ENCODE data around the gene SRCIN1.
"Not testable (repeated sequence)": the region's sequence is repeated elsewhere in the genome, so short reads cannot be mapped to it uniquely, and the experiment has no call there.

Gene SRCIN1

DNA sequence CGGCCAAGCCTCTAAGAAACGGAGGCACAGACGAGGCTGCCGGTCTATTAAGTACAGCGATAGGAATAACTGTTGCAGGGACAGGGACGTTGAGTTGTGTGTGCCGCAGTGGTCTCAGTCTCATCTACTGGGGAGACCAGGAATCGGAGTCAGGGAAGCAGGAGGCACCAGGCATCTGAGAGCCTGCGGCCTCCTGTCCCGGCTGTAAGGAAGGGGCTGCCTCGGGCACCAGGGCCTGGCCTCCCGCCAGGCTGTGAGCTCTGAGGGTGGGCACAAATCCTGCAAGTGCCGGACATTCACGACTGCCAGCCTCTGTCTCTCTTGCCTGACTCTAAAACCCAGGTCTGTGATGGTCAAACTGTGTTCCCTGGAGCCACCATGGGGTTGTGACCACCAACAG lies 101.5 kb downstream of the SRCIN1 start:
- DNase-seq = no peak

DNA sequence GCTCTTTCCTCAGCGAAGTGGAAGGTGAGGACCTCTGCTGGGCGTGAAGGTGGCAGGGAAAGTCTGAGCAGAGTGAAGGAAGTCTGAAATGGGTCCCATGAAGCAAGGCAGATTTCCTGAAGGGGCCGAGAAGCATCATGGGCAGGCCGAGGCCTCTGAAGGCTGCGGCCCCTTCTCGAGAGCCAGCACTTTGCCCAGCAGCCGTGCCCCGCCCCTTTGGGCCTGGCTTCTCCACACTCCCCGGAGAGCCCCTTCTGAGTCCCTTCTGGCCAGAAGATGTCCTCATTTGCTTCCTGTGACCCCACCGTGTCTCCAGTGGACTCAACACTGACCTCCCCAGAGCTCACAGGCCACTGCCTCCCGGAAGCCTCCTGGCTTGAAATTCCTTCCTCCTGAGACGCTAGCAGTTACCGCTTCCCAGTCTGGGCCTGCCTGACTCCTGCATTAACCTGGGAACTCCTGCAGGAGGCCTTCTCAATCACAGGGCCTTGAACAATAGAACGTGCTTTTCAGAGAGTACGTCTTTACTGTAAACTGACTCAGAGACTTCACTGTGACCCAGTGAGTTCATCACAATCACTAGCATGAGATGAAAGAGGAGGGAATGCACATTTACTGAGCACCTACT lies 102.4 kb downstream of the SRCIN1 start:
- not testable (repeated sequence) for DNase-seq

DNA sequence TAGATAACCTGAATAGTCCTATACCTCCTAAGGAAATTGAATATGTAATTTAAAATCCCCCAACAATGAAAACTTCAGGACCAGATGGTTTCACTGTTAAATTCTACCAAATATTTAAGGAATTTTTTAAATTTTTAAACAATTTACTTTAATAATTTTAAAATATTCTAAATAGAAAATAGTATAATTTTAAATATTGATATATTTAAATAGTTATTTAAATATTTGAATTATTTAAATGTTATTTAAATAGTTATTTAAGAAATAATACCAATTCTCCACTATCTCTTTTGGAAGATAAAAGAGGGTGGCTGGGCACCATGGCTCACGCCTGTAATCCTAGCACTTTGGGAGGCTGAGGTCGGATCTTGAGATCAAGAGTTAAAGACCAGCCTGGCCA lies 104.0 kb downstream of the SRCIN1 start:
- not testable (repeated sequence) for DNase-seq

DNA sequence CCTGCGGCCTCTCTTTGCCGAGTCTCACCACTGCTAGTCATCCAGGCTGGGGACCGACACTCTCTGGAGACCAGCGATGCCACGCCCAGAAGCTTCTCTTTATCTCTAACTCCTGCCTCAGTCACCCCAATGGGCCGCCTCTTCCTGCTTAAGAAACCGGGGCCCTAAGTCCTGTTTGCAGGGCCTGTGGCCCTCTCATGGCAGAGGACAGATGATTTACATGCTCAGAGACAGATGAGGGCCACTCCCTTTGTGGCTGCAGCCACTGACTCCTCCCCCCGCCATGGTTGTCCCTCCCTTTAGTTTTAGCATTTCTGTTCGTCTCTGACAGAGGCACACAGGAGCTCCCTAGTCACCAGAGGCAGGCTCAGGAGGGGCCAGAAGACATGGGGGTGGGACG lies 106.5 kb downstream of the SRCIN1 start:
- not testable (repeated sequence) for DNase-seq

DNA sequence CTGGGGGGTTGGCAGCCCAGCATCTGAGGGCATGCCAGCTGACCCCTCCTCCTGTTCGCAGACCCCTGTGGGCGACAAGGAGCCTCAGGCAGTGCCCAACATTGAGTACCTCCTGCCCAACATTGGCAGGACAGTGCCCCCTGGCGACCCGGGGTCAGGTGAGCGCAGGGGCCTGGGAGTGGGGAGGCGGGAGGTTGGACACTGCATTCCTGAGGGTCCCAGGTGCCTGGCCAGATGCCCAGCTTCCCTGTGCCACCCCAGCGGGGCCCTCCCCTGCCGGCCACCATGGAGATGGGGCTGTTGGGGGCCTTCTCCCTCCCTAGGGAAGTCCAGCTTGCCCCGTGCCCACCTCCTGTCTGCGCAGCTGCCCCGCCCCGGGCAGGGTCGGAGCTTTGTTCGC lies 107.4 kb downstream of the SRCIN1 start:
- no peak for DNase-seq

DNA sequence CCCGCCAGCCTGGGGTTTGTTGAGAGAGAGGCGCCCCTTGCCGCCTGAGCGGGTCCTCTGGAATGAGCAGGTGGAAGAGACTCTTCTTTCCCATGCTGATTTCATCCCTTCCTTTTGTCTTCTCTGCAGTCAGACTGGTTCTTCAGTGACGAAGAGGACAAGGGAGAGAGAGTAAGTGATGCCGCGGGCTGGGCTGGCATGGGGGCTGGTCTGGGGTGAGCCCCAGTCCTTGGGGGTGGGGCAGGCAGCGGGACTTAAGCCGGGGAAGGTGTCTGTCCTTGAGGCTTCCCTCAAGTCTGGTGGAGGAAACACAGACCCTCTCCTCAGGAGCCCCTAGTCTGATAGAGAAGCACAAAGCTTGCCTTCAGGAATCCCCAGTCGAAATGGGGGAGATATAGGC lies 108.1 kb downstream of the SRCIN1 start:
- not testable (repeated sequence) for DNase-seq

DNA sequence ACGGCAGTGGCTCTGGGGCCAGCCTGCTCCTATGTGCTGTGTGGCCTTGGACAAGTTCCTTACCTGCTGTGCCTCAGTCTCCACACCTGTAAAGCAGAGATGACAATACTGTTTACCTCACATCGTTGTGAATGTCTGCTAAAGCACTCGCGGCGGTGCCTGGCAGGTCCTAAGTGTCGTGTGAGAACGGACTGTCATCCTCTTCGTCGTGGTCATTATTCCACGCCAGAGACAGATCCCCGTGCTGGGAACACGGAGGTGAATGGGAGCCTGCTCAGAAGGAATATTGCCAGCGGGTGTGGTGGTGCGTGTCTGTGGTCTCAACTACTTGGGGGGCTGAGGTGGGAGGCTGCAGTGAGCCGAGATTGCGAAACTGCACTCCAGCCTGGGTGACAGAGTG lies 111.6 kb downstream of the SRCIN1 start:
- DNase-seq = not testable (repeated sequence)

DNA sequence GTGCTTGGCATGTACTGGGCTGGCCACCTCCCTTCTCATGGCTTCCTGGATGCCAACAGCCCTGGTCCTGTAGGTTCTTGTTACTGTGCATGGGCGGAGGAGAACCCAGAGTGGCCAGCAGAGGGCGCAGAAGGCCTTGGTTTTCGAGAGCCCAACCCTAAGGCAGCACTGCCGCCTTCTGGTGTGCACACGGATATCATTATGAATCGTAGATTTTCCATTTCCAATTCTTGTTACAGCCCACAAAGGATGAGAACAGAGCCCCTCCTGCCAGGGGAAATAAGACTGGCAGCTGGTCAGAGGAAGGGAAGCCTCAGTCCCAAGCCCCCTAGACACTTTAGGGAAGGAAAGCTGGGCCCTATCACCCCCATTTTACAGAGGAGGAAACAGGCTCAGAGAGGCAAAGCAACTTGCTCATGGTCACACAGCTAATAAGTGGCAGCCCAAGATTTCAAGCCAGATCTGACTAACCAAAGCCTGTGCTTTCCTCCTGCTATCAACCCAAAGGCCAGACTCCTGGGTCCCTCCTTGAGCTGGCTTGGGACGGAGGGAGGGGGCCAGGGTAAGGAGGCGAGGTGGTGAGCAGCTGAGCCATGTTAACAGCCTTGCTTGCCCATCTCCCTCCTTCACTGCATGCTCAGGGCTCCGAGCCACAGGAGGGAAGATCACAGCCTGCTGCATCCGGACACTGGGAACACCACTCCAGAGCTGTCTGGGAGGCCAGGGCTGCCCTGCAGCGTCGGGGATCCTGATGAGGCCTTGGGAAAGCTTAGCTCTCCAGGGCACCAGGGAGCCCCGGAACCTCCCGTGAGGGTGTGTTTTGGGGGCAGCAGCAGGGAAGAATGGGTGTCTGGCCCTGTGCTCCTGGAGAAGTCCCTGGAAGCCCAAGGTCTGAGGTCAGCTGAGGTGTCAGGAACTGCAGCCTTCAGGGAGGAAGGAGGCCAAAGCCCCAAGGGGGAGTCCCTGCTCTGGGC lies 113.4 kb downstream of the SRCIN1 start:
- peak; percentile 97 for DNase-seq

DNA sequence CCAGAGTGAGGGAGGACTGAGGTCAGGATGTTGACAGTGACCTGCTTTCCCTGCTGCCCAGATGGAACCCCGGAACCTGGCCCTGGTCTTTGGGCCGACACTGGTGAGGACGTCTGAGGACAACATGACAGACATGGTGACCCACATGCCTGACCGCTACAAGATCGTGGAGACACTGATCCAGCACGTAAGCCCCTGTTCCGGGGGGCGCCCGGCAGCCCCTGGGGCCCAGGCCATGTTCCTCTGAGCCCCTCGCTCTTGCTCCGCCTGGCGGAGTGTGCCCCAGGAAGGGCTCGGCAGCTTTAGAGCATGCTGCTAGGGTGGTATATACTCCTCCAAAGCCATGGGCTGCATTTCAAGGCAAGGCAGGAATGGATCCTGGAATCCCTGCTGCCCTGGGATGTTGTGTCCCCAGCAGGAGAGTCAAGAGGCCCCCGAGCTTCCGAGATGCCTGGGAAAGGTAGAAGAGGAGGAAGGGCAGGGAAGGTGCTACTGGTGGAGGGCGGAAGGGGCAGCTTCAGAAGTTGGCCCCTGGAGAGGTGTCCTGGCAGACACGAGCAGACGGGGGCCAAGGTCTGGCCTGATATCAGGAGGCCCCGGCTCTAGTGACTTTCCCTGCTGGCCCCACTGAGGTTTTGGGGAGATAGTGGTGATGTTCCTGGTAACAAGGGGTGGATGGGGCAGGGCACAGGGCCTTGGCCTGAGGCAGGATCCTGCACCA lies 114.2 kb downstream of the SRCIN1 start:
- DNase-seq = not testable (repeated sequence)

DNA sequence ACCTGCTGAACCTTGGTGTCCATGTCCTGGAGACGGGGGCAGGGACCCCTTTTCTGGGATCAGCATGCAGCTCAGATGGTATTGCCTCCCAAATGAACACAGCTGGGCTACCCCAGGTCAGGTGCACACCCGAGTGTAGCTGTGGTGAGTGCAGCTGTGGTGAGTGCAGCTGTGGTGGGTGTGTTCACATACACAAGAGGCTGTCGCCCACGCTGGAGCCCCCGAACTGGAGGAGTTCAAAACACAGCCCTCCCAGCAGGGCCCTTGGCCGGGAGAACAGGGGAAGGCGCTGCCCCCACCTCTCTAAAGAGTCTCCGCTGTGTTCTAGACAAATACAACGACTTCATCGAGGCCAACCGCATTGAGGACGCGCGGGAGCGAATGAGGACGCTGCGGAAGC lies 116.0 kb downstream of the SRCIN1 start:
- not testable (repeated sequence) for DNase-seq

DNA sequence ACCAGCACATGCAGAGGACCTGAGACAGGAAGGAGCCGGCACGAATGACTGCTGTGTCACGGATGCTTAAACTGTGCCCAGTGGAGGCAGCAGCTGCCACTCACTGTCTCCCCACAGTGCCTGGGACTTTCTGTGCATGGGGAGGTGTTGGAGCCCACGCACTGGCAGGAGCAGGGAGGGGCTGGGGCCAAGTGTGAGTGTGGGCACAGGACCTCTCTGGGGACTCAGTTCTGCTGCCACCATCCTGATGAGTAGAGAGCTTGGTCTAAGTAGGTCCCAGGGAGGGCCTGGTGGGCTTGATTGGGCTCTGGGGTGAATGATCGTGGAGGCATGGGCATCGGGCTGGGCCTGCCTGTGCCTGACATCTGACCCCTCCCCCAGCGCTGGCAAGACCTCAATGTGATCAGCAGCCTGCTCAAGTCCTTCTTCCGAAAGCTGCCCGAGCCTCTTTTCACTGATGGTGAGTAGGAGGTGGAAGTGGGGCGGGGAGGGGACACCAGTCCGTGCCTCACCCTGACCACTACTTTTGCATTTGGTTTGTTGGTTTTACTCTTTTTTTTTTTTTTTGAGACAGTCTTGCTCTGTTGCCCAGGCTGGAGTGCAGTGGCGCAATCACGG lies 120.0 kb downstream of the SRCIN1 start:
- DNase-seq = not testable (repeated sequence)

DNA sequence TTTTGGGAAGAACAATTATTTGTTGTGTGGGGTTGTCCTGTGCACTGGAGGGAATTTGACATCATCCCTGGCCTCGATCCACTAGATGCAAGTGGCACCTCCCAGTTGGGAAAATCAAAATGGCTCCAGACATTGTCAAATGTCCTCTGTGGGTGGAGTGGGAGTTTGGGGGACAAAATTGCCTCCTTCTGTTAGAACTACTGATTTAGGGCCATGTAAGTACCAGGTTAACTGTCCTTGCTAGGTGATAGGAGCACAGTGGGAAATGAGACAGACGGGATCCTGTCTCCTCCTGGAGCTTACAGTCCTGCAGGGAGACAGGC lies 120.6 kb downstream of the SRCIN1 start:
- DNase-seq = no peak

DNA sequence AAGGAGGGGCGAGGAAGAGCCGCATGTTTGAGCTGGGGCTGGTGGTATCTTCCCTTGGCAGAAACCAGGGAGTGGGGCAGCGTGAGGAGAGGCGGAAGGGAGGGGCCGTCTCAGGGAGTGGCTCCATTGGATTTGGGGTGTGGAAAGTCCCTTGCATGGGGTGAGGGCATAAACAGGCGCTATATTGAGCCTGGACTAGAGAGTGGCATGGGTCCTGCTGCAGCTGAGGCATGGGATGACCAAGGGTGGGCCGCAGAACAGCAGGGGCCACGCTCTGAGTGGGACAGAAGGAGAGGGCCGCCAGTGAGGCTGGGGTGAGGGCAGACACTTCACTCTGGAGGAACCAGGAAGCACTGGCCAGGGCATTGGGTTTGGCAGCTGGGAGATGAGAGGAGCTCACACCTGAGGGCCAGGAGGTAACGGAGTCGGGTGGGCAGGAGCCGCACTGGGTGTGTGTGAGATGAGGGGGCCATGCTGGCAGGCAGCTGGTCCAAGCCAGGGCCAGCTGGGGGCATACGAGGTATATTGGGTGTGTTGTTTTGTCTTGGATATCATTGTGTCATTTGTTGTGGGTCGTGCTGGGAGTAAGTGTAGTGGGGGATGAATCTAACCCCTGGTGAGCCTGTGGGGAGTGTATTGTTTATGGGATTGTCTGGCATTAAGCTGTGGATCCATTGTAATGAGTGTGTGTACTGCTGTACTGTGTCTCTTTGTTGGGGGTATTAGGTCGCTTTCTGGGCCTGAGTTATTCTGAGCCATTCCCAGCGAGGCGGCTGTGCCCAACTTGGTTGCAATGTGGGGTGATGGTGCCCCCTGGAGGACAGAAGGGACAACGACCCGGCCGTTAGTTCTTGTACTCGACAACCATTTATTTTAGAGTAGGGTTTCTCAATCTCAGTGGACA lies 121.3 kb downstream of the SRCIN1 start:
- DNase-seq = peak; percentile 85

DNA sequence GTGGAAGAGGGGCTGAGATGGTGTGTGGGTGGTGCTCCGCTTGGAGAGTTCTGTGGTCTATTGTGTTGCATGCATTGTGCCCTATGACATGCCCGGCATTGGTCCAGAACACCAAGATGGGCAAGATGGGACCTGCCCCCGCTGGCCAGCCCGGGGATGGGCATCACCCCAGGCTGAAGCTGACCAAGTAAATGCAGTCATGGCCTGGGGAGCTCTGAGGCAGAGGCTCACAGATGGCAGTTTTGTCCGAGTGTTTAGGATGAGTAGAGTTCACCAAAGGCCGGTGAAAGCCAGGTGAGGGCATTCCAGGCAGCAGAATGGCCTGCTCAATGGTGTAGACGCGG lies 123.1 kb downstream of the SRCIN1 start:
- DNase-seq = not testable (repeated sequence)

DNA sequence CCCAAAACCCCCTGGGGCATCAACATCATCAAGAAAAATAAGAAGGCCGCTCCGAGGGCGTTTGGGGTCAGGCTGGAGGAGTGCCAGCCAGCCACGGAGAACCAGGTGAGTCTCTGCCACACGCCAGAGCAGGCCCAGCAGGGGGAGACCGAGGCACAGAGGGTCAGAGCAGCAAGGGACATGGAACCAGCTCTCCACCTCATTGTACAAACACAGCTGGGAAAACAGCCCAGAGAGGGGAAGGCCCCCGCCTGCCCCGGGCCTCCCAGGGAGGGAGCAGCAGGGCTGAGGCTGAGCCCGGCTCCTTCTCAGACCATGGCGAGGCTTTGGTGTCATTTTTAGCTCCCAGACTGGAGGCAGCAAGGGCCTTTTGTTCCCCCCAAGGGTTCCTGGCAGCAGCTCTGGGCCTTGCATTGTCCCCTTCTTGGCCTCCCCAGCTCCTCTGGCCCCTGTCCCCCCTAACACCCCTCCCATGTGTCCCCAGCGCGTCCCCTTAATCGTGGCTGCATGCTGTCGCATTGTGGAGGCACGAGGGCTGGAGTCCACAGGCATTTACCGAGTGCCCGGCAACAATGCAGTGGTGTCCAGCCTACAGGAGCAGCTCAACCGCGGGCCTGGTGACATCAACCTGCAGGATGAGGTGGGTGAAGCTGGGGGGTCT lies 123.6 kb downstream of the SRCIN1 start:
- DNase-seq = not testable (repeated sequence)

All from activated CD8-positive, alpha-beta memory T cell treated with anti-CD3 and anti-CD28 coated beads, Interleukin-2, amount 50 U/mL, for 48 hours (primary cell).